ENCODE data around the gene ZNF483.
"Not testable (repeated sequence)": the region's sequence is repeated elsewhere in the genome, so short reads cannot be mapped to it uniquely, and the experiment has no call there.

ZNF483 gene

GRCh38 chr9:111483439-111483857, 41.5 kb upstream of the ZNF483 start:
- no peak for ATAC-seq

GRCh38 chr9:111483858-111484571, 41.0 kb upstream of the ZNF483 start, which contains the start of gene ECPAS:
TSS of gene ECPAS (minus strand) at chr9:111484383. CDS start at chr9:111472918, 11,465 bp downstream.
- no peak for TF ChIP-seq ZNF70 (CRISPR knock-in tag; IDR thresholded peaks at IDR 0.05)
- peak; percentile 54; the same call in 1 of the 2 replicates for TF ChIP-seq PATZ1 (CRISPR knock-in tag; IDR thresholded peaks at IDR 0.05; ENCODE audit: borderline replicate concordance)
- TF ChIP-seq POU6F1 (CRISPR knock-in tag; IDR thresholded peaks at IDR 0.05; ENCODE audit: borderline replicate concordance, low read depth) = no peak
- peak; percentile 89 for ATAC-seq

More at GRCh38 chr9:111483439-111483857, 41.5 kb upstream of the ZNF483 start:
- TF ChIP-seq ARNTL (CRISPR knock-in tag; IDR thresholded peaks at IDR 0.05; ENCODE audit: borderline replicate concordance, low read depth) (no peak), BACH2 (CRISPR knock-in tag; IDR thresholded peaks at IDR 0.05; ENCODE audit: borderline replicate concordance) (no peak), PPARA (CRISPR knock-in tag; IDR thresholded peaks at IDR 0.05; ENCODE audit: borderline replicate concordance) (no peak), POU6F1 (CRISPR knock-in tag; IDR thresholded peaks at IDR 0.05; ENCODE audit: borderline replicate concordance, low read depth) (no peak), ZFP3 (CRISPR knock-in tag; IDR thresholded peaks at IDR 0.05) (no peak), ZFP30 (CRISPR knock-in tag; IDR thresholded peaks at IDR 0.05) (no peak), ESRRG (CRISPR knock-in tag; IDR thresholded peaks at IDR 0.05) (no peak)

GRCh38 chr9:111484572-111484894, 40.4 kb upstream of the ZNF483 start:
- ATAC-seq = no peak

GRCh38 chr9:111497196-111497595, 27.8 kb upstream of the ZNF483 start:
- not testable (repeated sequence) for ATAC-seq

More at GRCh38 chr9:111484572-111484894, 40.4 kb upstream of the ZNF483 start:
- TF ChIP-seq POU6F1 (CRISPR knock-in tag; IDR thresholded peaks at IDR 0.05; ENCODE audit: borderline replicate concordance, low read depth) (no peak), PPARA (CRISPR knock-in tag; IDR thresholded peaks at IDR 0.05; ENCODE audit: borderline replicate concordance) (no peak)

- no peak for ATAC-seq
- TF ChIP-seq BACH2 (CRISPR knock-in tag; IDR thresholded peaks at IDR 0.05; ENCODE audit: borderline replicate concordance) (no peak), TOX (CRISPR knock-in tag; IDR thresholded peaks at IDR 0.05; ENCODE audit: borderline replicate concordance) (no peak), CREB5 (CRISPR knock-in tag; IDR thresholded peaks at IDR 0.05; ENCODE audit: low read depth) (no peak), ESRRG (CRISPR knock-in tag; IDR thresholded peaks at IDR 0.05) (no peak), ISL1 (CRISPR knock-in tag; IDR thresholded peaks at IDR 0.05) (no peak), TSHZ2 (CRISPR knock-in tag; IDR thresholded peaks at IDR 0.05) (no peak), ZNF70 (CRISPR knock-in tag; IDR thresholded peaks at IDR 0.05) (no peak), ZFP30 (CRISPR knock-in tag; IDR thresholded peaks at IDR 0.05) (no peak), GLIS3 (CRISPR knock-in tag; IDR thresholded peaks at IDR 0.05) (no peak), CSRNP3 (CRISPR knock-in tag; IDR thresholded peaks at IDR 0.05) (no peak), SNAI2 (CRISPR knock-in tag; IDR thresholded peaks at IDR 0.05) (no peak), RARB (CRISPR knock-in tag; IDR thresholded peaks at IDR 0.05) (no peak), ZNF565 (CRISPR knock-in tag; conservative IDR thresholded peaks at IDR 0.05; ENCODE audit: low read depth) (no peak), TCF4 (CRISPR knock-in tag; IDR thresholded peaks at IDR 0.05; ENCODE audit: borderline replicate concordance) (no peak)
Measured at GRCh38 chr9:111501005-111501562, 23.9 kb upstream of the ZNF483 start.
